SKM-1 treated with dmso at 0.1 percent for 144 hours (cell line): ENCODE data around the gene CYSRT1.

Experiments
- DNase-seq: peaks from one replicate; lab custom pipeline; 2025; ENCODE audit not compliant: unreplicated experiment; lab: John Stamatoyannopoulos, UW

The CYSRT1 gene

DNA sequence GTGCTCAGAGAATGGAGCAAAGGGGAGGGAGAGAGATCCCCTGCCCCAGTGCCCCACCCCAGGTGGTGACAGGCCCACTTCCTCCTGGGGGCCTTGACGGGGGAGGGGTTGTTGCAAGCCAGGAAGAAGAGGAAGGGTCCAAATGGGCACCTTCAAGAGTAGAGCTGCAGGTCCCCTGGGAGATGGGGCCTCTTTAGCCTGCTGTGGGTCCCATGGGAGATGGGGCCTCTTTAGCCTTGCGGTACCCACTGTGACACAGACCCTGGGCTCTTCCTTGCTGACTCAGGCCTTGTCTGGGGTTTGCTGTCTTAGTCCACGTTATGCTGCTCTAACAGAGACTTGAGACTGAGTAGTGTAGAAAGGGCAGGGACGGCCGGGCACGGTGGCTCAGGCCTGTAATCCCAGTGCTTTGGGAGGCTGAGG is 43.0 kb downstream of the CYSRT1 start:
- peak; percentile 47 for DNase-seq

DNA sequence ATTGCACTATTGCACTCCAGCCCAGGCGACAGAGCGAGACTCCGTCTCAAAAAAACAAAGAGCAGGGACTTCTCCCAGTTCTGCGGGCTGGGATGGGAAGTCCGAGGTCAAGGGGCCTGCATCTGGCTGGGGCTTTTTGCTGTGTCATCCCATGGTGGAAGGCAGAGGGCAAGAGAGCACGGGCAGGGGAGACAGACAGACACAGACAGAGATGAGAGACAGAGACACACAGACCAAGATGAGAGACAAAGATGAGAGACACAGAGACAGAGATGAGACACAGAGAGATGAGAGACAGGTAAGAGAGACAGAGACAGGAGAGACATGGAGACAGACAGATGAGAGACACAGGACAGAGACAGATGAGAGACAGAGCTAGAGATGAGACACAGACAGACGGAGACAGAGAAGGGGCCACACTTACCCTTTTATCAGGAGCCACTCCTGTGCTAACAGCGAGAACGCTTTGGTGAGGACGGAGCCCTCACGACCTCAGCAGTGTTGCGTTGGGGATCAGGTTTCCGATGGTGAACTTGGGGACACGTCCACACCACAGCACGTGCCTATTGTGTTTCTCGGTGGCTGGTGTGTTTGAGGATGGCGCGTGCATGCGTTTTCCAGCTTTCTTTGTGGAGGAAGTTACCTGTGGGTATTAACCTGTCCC is 43.7 kb downstream of the CYSRT1 start:
- no peak for DNase-seq

DNA sequence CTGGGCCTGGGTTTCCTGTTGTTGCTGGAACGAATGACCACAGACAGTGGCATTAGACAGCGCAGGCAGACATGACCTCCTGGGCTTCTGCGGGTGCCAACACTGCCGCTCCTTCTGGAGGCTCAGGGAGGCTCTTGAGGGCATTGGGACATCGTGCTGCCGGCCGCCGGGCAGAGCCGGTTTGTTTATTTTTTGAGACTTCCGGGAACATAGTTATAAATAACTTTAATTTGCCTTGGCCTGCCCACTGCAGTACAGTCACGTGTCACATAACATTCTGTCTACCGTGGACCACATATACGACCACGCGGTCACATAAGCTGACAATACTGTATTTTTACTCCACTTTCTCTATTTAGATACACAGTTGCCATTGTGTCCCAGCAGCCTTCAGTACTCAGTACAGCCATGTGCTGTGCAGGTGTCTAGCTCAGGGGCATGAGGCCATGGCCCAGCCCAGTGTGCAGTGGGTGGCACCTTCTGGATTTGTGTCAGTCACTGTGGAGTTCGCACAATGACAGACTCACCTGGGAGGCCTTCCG is 44.3 kb downstream of the CYSRT1 start:
- no peak for DNase-seq

DNA sequence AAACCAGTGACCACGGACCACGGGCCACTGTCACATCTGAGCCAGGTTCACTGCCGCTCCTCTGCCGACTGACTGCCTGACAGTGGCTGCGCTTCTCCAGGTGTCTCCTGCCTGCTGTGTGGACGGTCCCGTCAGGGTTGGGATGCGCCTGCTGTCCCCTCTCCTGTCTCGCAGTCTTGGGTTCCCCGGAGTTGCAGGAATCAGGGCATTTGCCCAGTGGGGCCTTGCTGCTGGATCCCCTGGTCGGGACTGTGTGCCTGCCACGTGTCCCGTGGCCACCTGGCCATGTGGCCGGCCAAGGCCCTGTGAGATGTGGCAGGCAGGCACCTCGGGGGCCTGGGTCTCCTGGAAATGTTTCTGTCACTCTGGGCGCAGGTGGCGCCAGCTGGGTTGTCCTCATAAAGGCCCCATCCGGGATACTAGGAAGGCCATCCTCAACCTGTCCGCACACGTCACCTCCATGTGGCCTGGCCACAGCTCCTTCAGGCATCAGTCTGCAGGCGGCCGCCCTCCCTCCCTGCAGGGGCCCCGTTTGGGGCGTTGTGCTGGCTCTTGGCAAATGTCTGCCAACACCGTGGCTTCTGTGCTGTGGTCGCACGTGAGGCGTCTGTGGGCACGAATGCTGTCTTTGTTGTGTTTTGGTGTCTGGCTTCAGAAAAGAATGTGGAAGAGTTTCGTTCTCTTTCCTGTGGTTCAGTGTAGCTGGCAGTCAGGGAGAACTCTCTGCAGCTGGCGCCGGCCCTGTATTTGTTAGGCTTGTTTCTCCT is 46.1 kb downstream of the CYSRT1 start:
- DNase-seq, result no peak

DNA sequence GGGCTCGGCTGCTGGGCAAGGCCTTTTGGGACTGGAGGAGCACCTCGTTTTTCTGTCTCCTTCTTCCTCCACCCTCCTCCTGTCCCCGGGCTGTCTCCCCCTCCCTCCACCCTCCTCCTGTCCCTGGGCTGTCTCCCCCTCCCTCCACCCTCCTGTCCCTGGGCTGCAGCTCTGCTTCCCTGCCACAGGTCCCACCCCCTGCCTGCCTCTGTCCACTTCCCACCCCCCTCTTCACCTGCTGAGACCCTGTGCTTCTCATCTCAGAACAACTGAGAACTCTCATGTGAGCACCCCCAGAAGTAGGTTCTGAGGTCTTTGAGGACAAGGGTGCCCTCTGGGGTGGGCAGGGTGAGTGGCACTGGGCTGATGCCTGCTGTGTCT is 46.7 kb downstream of the CYSRT1 start:
- no peak for DNase-seq

DNA sequence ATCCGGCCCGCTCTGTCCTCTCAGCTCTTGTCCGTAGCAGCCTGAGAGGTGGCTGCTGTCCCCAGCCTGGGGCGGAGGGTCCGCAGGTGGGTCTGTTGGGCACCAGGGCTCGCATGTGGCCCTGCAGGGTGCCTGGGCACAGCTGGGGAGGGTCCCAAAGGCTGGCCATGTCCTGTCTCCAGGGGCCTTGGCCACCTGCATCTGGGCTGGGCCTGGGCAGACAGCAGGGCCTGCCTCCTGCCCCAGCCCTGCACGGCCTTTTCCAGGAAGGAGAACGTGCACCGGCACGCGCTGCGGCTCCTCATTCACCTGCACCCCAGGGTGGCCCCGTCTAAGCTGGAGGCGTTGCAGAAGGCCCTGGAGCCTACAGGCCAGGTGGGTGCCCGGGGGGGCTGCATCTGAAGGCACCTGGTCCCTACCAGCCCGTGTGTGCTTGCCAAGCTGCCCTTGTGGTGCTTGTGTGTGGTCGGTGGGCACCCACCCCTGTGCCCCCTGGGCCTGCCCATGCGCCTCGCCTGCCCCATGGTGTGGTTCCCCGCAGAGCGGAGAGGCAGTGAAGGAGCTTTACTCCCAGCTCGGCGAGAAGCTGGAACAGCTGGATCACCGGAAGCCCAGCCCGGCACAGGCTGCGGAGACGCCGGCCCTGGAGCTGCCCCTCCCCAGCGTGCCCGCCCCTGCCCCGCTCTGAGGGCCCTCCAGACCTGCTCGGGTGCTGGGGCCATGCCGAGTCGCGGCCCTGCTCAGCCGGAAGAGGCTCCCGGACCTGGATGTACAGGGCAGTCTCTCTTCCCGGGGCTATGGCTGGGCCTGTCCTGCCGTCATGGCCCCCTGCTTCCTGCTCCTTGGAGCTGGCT is 47.5 kb downstream of the CYSRT1 start:
- DNase-seq, result no peak

DNA sequence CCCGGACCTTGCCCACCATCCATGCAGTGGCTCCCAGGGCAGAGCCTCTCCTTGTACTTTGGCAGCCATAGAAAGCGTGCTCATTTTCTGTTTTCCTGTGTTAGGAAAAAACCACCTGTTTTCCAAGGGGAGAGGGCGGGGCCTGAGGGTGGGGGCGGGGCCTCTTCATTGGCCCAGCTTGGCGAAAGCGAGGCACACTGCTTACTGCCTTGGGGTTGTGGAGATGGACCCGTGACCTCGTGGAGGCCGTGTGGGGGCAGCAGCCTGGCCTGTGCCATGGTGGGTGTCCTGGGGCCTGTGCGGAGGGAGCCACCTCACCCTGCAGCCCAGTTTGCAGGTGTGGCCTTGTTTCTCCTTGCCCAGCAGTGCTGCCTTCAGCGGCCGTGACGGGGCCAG is 48.1 kb downstream of the CYSRT1 start:
- DNase-seq, result no peak

DNA sequence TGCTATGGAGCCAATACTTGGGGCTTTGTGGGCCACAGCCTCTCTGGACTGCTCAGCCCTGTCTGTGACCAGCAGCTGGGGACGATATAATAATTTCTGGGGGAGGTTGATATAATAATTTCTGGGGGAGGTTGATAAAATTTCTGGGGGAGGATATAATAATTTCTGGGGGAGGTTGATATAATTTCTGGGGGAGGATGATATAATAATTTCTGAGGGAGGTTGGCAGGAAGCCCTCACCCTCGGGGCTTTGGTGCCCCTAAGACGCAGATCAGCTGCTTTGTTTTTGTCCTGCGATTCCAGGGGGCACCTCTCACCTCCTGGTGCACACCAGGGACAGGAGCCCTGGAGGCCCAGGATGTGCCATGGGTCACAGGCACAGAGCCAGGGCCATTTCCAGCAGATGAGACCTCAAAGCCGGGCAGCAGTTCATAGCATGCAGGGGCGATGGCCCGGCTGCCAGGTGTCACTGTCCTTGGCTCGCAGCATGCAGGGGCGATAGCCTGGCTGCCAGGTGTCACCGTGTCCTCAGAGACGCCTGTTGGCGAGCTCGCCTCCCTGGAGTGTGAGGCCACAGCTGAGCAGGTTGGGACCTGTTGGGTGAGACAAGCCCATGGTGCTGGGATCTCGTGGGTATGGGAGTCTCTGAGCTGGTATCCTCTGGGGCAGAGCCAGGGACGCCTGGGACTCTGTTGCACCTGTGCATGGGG is 48.8 kb downstream of the CYSRT1 start:
- DNase-seq, result no peak

DNA sequence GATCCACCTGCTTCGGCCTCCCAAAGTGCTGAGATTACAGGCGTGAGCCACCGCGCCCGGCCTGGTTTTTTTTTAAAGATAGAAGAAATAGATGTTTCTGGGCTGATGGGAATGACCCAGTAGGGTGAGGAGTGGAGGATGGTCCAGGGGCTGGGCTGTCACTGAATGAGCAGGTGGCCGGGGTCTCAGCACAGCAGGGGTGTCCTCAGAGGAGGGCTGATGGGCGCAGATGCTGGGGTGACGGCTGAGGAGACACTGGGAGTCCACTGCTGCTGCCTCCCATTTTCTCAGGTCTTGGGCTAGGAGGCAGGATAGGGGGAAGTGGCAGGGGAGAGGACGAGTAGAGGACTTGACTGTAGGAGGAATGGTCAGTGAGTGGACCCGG is 50.2 kb downstream of the CYSRT1 start:
- DNase-seq, result no peak
